H54 (cell line): ENCODE results near the gene STEEP1.

Source experiments
- DNase-seq: peaks from one replicate; pipeline ENCODE4 v3.0.0; 2011; ENCODE audit warnings: low spot score, mixed read lengths; ENCODE audit not compliant: insufficient read length
- FAIRE-seq: peaks from 3 replicates; lab custom pipeline; 2011; peaks lifted over from hg19 to GRCh38; lab: Jason Lieb, UNC
- POLR2A ChIP-seq: IDR thresholded peaks from 2 replicates; pipeline ENCODE4 v1.6.1; 2011; ENCODE audit warnings: low read depth, mild to moderate bottlenecking, low read length

The STEEP1 gene

DNA sequence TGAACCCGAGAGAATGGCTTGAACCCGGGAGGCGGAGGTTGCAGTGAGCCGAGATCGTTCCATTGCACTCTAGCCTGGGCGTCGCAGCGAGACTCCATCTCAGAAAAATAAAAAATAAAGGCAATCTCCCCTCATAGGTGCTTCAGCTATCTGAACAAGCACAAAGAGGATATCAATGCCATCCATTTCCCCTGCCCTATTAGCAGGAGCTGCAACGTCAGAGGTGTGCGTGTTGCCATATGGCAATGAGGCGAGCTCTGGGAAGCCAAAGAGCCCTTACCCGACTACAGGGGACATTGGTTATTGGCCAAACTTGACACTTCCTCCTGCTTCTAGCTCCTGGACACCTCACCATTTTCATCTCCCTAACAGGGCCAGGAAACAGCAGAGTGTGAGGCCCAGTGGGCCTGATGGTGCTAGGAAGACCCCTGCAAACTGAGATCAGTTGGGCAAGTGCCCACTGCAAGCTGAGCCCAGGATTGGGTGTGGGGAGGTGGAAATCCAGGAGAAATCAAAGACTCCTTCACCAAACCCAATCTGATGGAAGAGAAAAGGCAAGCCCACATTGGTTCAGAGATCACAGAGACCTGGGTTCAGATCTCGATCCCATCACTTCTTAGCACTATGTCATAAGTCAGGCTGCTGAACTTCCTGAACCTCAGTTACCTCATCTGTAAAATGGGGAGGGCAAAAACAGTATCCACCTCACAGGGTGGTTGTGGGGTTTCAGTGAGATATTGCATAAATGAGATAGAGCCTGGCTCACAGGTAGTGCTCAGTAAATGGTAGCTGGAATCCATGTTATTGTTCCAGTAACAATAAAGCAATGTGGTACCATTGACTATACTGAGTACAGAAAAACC, 75.8 kb downstream of the STEEP1 start:
- DNase-seq (no peak), FAIRE-seq (no peak)
- no peak for TF ChIP-seq POLR2A

DNA sequence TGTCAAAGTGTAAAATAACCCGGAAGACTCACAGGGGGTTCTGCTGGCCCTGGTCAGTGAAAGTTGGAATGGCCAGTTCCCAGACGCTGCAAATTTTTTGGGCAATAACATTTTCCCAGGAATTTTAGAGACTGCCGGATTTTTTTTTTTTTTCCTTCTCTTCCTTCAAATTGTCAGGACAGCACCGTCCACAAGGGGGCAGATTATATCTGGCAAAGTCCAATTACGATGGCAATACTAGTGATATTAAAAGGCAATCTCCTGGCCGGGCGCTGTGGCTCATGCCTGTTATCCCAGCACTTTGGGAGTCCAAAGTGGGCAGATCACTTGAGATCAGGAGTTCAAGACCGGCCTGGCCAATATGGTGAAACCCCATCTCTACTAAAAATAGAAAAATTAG, 76.5 kb downstream of the STEEP1 start:
- FAIRE-seq = no peak
- no peak for TF ChIP-seq POLR2A
- no peak for DNase-seq
